Measurements from ENCODE around the gene CRHBP.
"Not testable (repeated sequence)": the region's sequence is repeated elsewhere in the genome, so short reads cannot be mapped to it uniquely, and the experiment has no call there.

CRHBP gene

GRCh38 chr5:76952795-76953536, at the start of gene CRHBP:
Gene CRHBP (plus strand): TSS chr5:76953045. CDS start chr5:76953135, 90 bp downstream.
- no peak for DNase-seq

- DNase-seq: no peak
Observed at GRCh38 chr5:76908166-76908565, 44.7 kb upstream of the CRHBP start.

GRCh38 chr5:76910344-76910933, 42.4 kb upstream of the CRHBP start:
- not testable (repeated sequence) for DNase-seq

GRCh38 chr5:76914671-76915070, 38.2 kb upstream of the CRHBP start:
- DNase-seq: not testable (repeated sequence)

- no peak for DNase-seq
Observed at GRCh38 chr5:76918539-76918938, 34.3 kb upstream of the CRHBP start.

- DNase-seq: no peak
Observed at GRCh38 chr5:76920491-76920890, 32.4 kb upstream of the CRHBP start.

GRCh38 chr5:76926329-76927105, 26.3 kb upstream of the CRHBP start:
- no peak for DNase-seq

GRCh38 chr5:76927961-76928360, 24.9 kb upstream of the CRHBP start:
- DNase-seq: no peak

GRCh38 chr5:76930083-76930482, 22.8 kb upstream of the CRHBP start:
- no peak for DNase-seq

GRCh38 chr5:76938177-76938576, 14.7 kb upstream of the CRHBP start:
- no peak for DNase-seq

- no peak for DNase-seq
Observed at GRCh38 chr5:76941000-76941399, 11.8 kb upstream of the CRHBP start.

GRCh38 chr5:76941442-76941841, 11.4 kb upstream of the CRHBP start:
- DNase-seq: no peak

- no peak for DNase-seq
Observed at GRCh38 chr5:76942581-76942980, 10.3 kb upstream of the CRHBP start.

GRCh38 chr5:76943006-76943405, 9.8 kb upstream of the CRHBP start:
- DNase-seq: no peak

GRCh38 chr5:76944638-76945037, 8.2 kb upstream of the CRHBP start:
- DNase-seq: no peak

- DNase-seq: not testable (repeated sequence)
Observed at GRCh38 chr5:76945238-76945637, 7.6 kb upstream of the CRHBP start.

GRCh38 chr5:76946090-76946489, 6.8 kb upstream of the CRHBP start:
- no peak for DNase-seq

GRCh38 chr5:76947082-76947503, 5.8 kb upstream of the CRHBP start:
- no peak for DNase-seq

- no peak for DNase-seq
Observed at GRCh38 chr5:76953551-76954382, 922 bp downstream of the CRHBP start.

- DNase-seq: no peak
Observed at GRCh38 chr5:76954383-76954763, 1.5 kb downstream of the CRHBP start.

GRCh38 chr5:76956033-76956432, 3.2 kb downstream of the CRHBP start:
- DNase-seq: no peak

- DNase-seq: no peak
Observed at GRCh38 chr5:76958991-76959767, 6.3 kb downstream of the CRHBP start.
